Tibial nerve (tissue), 3 donors: ENCODE measurements around the gene PCDH12.

Experiments used
- CTCF ChIP-seq, 5 experiments: fragments of 200-600 bp in 3 of 5; fragments of 450-650 bp in 2 of 5; sonication (generic) in 3 of 5; IDR thresholded peaks; one replicate each; pipeline ENCODE4 v1.5.1; 2016 to 2019; ENCODE audit warnings: antibody characterized with exemption in 5 of 5, mild to moderate bottlenecking in 3 of 5, moderate library complexity in 2 of 5
- POLR2A ChIP-seq, 2 donors: fragments of 450-650 bp; IDR thresholded peaks; one replicate each; pipeline ENCODE4 v1.6.1; 2017; ENCODE audit warnings: antibody characterized with exemption in 2 of 2, mild to moderate bottlenecking in 2 of 2, moderate library complexity in 2 of 2

GRCh38 chr5:141910271-141910673, 47.7 kb downstream of the PCDH12 start:
- TF ChIP-seq POLR2A (IDR thresholded peaks at IDR 0.05) = no peak
- no peak for TF ChIP-seq CTCF (IDR thresholded peaks at IDR 0.05)
